IPS DF 6.9 (cell line): ENCODE measurements around the gene ZSCAN20.

Source experiments
- DNase-seq: peaks from one replicate; pipeline ENCODE4 v3.0.0-alpha.2; 2013; ENCODE audit warnings: low read depth, low spot score
- H3K27ac ChIP-seq: one replicate; pipeline ENCODE4 v1.5.1; 2013; ENCODE audit warnings: low read length, control low read depth
- H3K27me3 ChIP-seq: 2 replicates; pipeline ENCODE4 v1.6.1; 2013; ENCODE audit warnings: mild to moderate bottlenecking, low read length; ENCODE audit not compliant: control insufficient read depth, insufficient read depth
- H3K36me3 ChIP-seq: 2 replicates; pipeline ENCODE4 v1.6.1; 2013; ENCODE audit warnings: low read length; ENCODE audit not compliant: control insufficient read depth, insufficient read depth
- H3K4me1 ChIP-seq: 2 replicates; pipeline ENCODE4 v1.6.1; 2013; ENCODE audit warnings: low read length; ENCODE audit not compliant: control insufficient read depth, insufficient read depth
- H3K4me3 ChIP-seq: 2 replicates; pipeline ENCODE4 v1.5.1; 2013; ENCODE audit warnings: mild to moderate bottlenecking, low read length
- H3K9me3 ChIP-seq: 2 replicates; pipeline ENCODE4 v1.6.1; 2013; ENCODE audit warnings: low read length, inconsistent platforms; ENCODE audit not compliant: control insufficient read depth, insufficient read depth
- WGBS: extraction: QIAGEN DNeasy Blood & Tissue Kit; methylation state at CpG from one replicate; pipeline ENCODE4 v1.1.7; 2013; ENCODE audit warnings: mixed read lengths, missing lambda C conversion rate; ENCODE audit not compliant: insufficient read length, insufficient coverage; 5-methylcytosine and 5-hydroxymethylcytosine counted together

The ZSCAN20 gene

GRCh38 chr1:33464552-33464951 lies 7.9 kb upstream of the ZSCAN20 start:
- Histone ChIP-seq H3K27ac (no peak overlapping the region), H3K27me3 (no peaks in the 10 kb centered on the region), H3K4me1 (no peaks in the 10 kb centered on the region), H3K4me3 (no peak overlapping the region), H3K9me3 (no peaks in the 10 kb centered on the region), H3K36me3 (no peaks in the 10 kb centered on the region)
- DNase-seq: no peak
- no CpG with 5 or more reads among the region's 3 CpGs for WGBS

- no peaks in the 10 kb centered on the region for H3K9me3 ChIP-seq
- H3K27ac ChIP-seq: no peak overlapping the region
- H3K27me3 ChIP-seq: no peaks in the 10 kb centered on the region
- no peak overlapping the region for H3K4me3 ChIP-seq
- WGBS: no CpG with 5 or more reads among the region's 2 CpGs
- DNase-seq: no peak
- H3K36me3 ChIP-seq: no peaks in the 10 kb centered on the region
- H3K4me1 ChIP-seq: no peaks in the 10 kb centered on the region
Observed at GRCh38 chr1:33465316-33465715, 7.1 kb upstream of the ZSCAN20 start.

GRCh38 chr1:33466159-33466558 lies 6.3 kb upstream of the ZSCAN20 start:
- no CpG with 5 or more reads among the region's 6 CpGs for WGBS
- Histone ChIP-seq H3K27me3 (no peaks in the 10 kb centered on the region), H3K36me3 (no peaks in the 10 kb centered on the region), H3K4me3 (no peak overlapping the region), H3K27ac (no peak overlapping the region), H3K4me1 (peaks cover 2% of the 10 kb centered on the region; the same call in 1 of the 2 replicates), H3K9me3 (no peaks in the 10 kb centered on the region)
- no peak for DNase-seq

GRCh38 chr1:33468011-33468410 lies 4.4 kb upstream of the ZSCAN20 start:
- H3K4me3 ChIP-seq: no peak overlapping the region
- H3K4me1 ChIP-seq: peaks cover 3% of the 10 kb centered on the region; the same call in 1 of the 2 replicates
- no CpG with 5 or more reads among the region's 4 CpGs for WGBS
- H3K9me3 ChIP-seq: no peaks in the 10 kb centered on the region
- DNase-seq: no peak
- no peak overlapping the region for H3K27ac ChIP-seq
- H3K27me3 ChIP-seq: no peaks in the 10 kb centered on the region
- H3K36me3 ChIP-seq: no peaks in the 10 kb centered on the region

GRCh38 chr1:33468531-33468930 lies 3.9 kb upstream of the ZSCAN20 start:
- no peak for DNase-seq
- no peaks in the 10 kb centered on the region for H3K9me3 ChIP-seq
- no CpG with 5 or more reads among the region's 4 CpGs for WGBS
- peaks cover 3% of the 10 kb centered on the region; the same call in 1 of the 2 replicates for H3K4me1 ChIP-seq
- no peaks in the 10 kb centered on the region for H3K36me3 ChIP-seq
- H3K27ac ChIP-seq: no peak overlapping the region
- H3K27me3 ChIP-seq: no peaks in the 10 kb centered on the region
- H3K4me3 ChIP-seq: no peak overlapping the region

GRCh38 chr1:33468967-33469366 lies 3.5 kb upstream of the ZSCAN20 start:
- WGBS: no CpG with 5 or more reads among the region's 3 CpGs
- H3K36me3 ChIP-seq: no peaks in the 10 kb centered on the region
- H3K27me3 ChIP-seq: no peaks in the 10 kb centered on the region
- no peak overlapping the region for H3K27ac ChIP-seq
- DNase-seq: no peak
- peaks cover 3% of the 10 kb centered on the region; the same call in 1 of the 2 replicates for H3K4me1 ChIP-seq
- no peak overlapping the region for H3K4me3 ChIP-seq
- H3K9me3 ChIP-seq: no peaks in the 10 kb centered on the region

GRCh38 chr1:33469691-33470090 lies 2.8 kb upstream of the ZSCAN20 start:
- H3K4me1 ChIP-seq: peaks cover 3% of the 10 kb centered on the region; the same call in 1 of the 2 replicates
- no peak for DNase-seq
- H3K27ac ChIP-seq: no peak overlapping the region
- no peaks in the 10 kb centered on the region for H3K36me3 ChIP-seq
- no CpG with 5 or more reads among the region's 2 CpGs for WGBS
- H3K9me3 ChIP-seq: no peaks in the 10 kb centered on the region
- H3K27me3 ChIP-seq: no peaks in the 10 kb centered on the region
- H3K4me3 ChIP-seq: no peak overlapping the region

- no CpG with 5 or more reads among the region's 11 CpGs for WGBS
- peak; percentile 43 for DNase-seq
- no peaks in the 10 kb centered on the region for H3K36me3 ChIP-seq
- no peak overlapping the region for H3K27ac ChIP-seq
- H3K4me1 ChIP-seq: peaks cover 3% of the 10 kb centered on the region; the same call in 1 of the 2 replicates
- H3K9me3 ChIP-seq: no peaks in the 10 kb centered on the region
- H3K27me3 ChIP-seq: no peaks in the 10 kb centered on the region
- no peak overlapping the region for H3K4me3 ChIP-seq
Observed at GRCh38 chr1:33470495-33471012, 1.9 kb upstream of the ZSCAN20 start.

GRCh38 chr1:33471416-33471815 lies 1.0 kb upstream of the ZSCAN20 start:
- H3K4me1 ChIP-seq: peaks cover 3% of the 10 kb centered on the region; the same call in 1 of the 2 replicates
- DNase-seq: no peak
- H3K9me3 ChIP-seq: no peaks in the 10 kb centered on the region
- no peak overlapping the region for H3K4me3 ChIP-seq
- H3K27me3 ChIP-seq: no peaks in the 10 kb centered on the region
- no peak overlapping the region for H3K27ac ChIP-seq
- WGBS: no CpG with 5 or more reads among the region's 4 CpGs
- H3K36me3 ChIP-seq: no peaks in the 10 kb centered on the region

GRCh38 chr1:33473900-33474299 lies 1.5 kb downstream of the ZSCAN20 start:
- Histone ChIP-seq H3K4me3 (no peak overlapping the region), H3K4me1 (peaks cover 3% of the 10 kb centered on the region; the same call in 1 of the 2 replicates), H3K36me3 (no peaks in the 10 kb centered on the region), H3K27me3 (no peaks in the 10 kb centered on the region), H3K27ac (no peak overlapping the region), H3K9me3 (no peaks in the 10 kb centered on the region)
- DNase-seq: no peak

GRCh38 chr1:33477451-33477850 lies 5.0 kb downstream of the ZSCAN20 start:
- H3K27me3 ChIP-seq: no peaks in the 10 kb centered on the region
- no CpG with 5 or more reads among the region's 4 CpGs for WGBS

More at GRCh38 chr1:33477451-33477850, 5.0 kb downstream of the ZSCAN20 start:
- no peak for DNase-seq
- no peaks in the 10 kb centered on the region for H3K4me1 ChIP-seq
- no peak overlapping the region for H3K27ac ChIP-seq
- no peaks in the 10 kb centered on the region for H3K9me3 ChIP-seq
- H3K36me3 ChIP-seq: no peaks in the 10 kb centered on the region
- no peak overlapping the region for H3K4me3 ChIP-seq
